GM12892 (cell line): Measurements from ENCODE around the gene TRDN.

Experiments used
- POLR2A ChIP-seq: IDR thresholded peaks from 2 replicates; pipeline ENCODE4 v1.6.1; 2011; ENCODE audit warnings: low read depth, low read length, control low read depth
- POLR2AphosphoS5 ChIP-seq: IDR thresholded peaks from 2 replicates; pipeline ENCODE4 v1.6.1; 2011; ENCODE audit warnings: low read depth, low read length, control low read depth

DNA sequence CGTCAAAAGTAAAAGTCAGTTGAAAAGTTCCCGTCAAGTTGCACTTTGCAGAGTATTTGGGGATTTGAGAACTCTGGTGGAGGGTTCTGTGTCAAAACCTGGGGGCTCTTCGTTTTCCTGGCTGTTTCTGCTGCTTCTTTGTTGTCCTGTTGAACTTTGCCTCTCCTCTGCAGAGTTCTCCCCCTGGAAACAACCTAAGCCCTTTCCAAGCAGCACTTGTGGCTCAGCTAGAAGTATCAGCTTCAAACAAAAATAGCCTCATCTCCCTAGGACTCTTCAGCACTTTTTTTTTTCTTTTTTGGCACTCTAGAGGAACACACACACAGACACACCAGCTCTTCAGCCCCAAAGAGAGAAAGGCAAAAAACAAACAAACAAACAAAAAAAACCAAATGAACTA is at the start of gene TRDN:
- TF ChIP-seq POLR2AphosphoS5, result no peak
- TF ChIP-seq POLR2A, result no peak
